PC-9 (cell line): ENCODE results near the gene TAC3. TPM values are rescaled to one million over a fixed set of nuclear protein-coding genes. Genes with fewer than 3 reads are reported as not detected.
"Not testable (repeated sequence)": the region's sequence is repeated elsewhere in the genome, so short reads cannot be mapped to it uniquely, and the experiment has no call there.

ENCODE experiments used
- BruUV-seq: library from RNA; stranded (reverse); fragments of 400-500 nt; replicated peaks from 2 replicates; lab custom pipeline; 2021; lab: Mats Ljungman, UMichigan
- CTCF ChIA-PET: fragments of 300-600 bp; sonication (Branson Sonifier 250); formaldehyde crosslinking; loops from one replicate; lab custom pipeline; 2022; ENCODE audit warnings: antibody characterized with exemption; lab: Charles Lee
- POLR2A ChIA-PET: fragments of 300-600 bp; sonication (Branson Sonifier 250); formaldehyde crosslinking; loops from one replicate; lab custom pipeline; 2022; ENCODE audit warnings: antibody characterized with exemption; ENCODE audit not compliant: unreplicated experiment; lab: Charles Lee
- DNase-seq, 2 experiments: peaks; one replicate each; pipeline versions ENCODE4 v3.0.0 to v3.0.0-alpha.2; 2015 to 2022; ENCODE audit warnings: mixed read lengths in 1 of 2
- H2AFZ ChIP-seq: fragments of 200-600 bp; sonication (generic); 2 replicates; pipeline ENCODE4 v1.8.1; 2017; ENCODE audit warnings: antibody characterized with exemption
- H3F3A ChIP-seq: fragments of 200-600 bp; sonication (generic); 2 replicates; pipeline ENCODE4 v1.8.1; 2017; ENCODE audit warnings: antibody characterized with exemption, mild to moderate bottlenecking, low read depth; ENCODE audit not compliant: insufficient read depth
- H3K27ac ChIP-seq: fragments of 200-600 bp; sonication (generic); 2 replicates; pipeline ENCODE4 v1.6.1; 2016; ENCODE audit warnings: mixed run types
- H3K27me3 ChIP-seq: fragments of 200-600 bp; sonication (generic); 2 replicates; pipeline ENCODE4 v1.6.1; 2016; ENCODE audit warnings: low read depth, mixed run types; ENCODE audit not compliant: insufficient read depth
- H3K36me3 ChIP-seq: fragments of 200-600 bp; sonication (generic); 2 replicates; pipeline ENCODE4 v1.6.1; 2016; ENCODE audit warnings: low read depth, mixed run types
- H3K4me1 ChIP-seq: fragments of 200-600 bp; sonication (generic); replicated peaks from 2 replicates; pipeline ENCODE4 v1.6.1; 2016; ENCODE audit warnings: mixed run types; ENCODE audit not compliant: insufficient read depth
- H3K4me2 ChIP-seq: fragments of 200-600 bp; sonication (generic); 2 replicates; pipeline ENCODE4 v1.6.1; 2017; ENCODE audit warnings: mixed run types
- H3K4me3 ChIP-seq: fragments of 200-600 bp; sonication (generic); 2 replicates; pipeline ENCODE4 v1.6.1; 2016; ENCODE audit warnings: mixed run types
- H3K79me2 ChIP-seq: fragments of 200-600 bp; sonication (generic); 2 replicates; pipeline ENCODE4 v1.6.1; 2017; ENCODE audit warnings: low read depth, mixed run types
- H3K9me2 ChIP-seq: fragments of 200-600 bp; sonication (generic); 2 replicates; pipeline ENCODE4 v1.8.1; 2017; ENCODE audit warnings: mild to moderate bottlenecking; ENCODE audit not compliant: insufficient read depth
- H3K9me3 ChIP-seq: fragments of 200-600 bp; sonication (generic); 2 replicates; pipeline ENCODE4 v1.8.1; 2016; ENCODE audit warnings: low read depth; ENCODE audit not compliant: insufficient read depth
- H4K20me1 ChIP-seq: fragments of 200-600 bp; sonication (generic); 2 replicates; pipeline ENCODE4 v1.8.1; 2017; ENCODE audit not compliant: insufficient read depth
- CTCF ChIP-seq: fragments of 200-600 bp; sonication (generic); conservative IDR thresholded peaks from 2 replicates; pipeline ENCODE4 v1.6.1; 2017; ENCODE audit warnings: mixed run types, antibody characterized with exemption, mild to moderate bottlenecking, moderate library complexity
- EZH2 ChIP-seq: fragments of 200-600 bp; sonication (generic); IDR thresholded peaks from 2 replicates; pipeline ENCODE4 v1.8.0; 2017; ENCODE audit warnings: antibody characterized with exemption, low read depth
- intact Hi-C: fragments of 100-400 bp; cut with micrococcal nuclease; formaldehyde crosslinking; loops from one replicate; pipeline ENCODE4 v1.10.0; 2022; ENCODE audit not compliant: unreplicated experiment
- total RNA-seq: library from RNA; stranded (reverse); gene quantifications from 2 replicates; pipeline ENCODE4 v1.2.3, GENCODE V29; 2021

The TAC3 gene
- total RNA-seq, 1 experiment from 2014 or later: not detected

DNA sequence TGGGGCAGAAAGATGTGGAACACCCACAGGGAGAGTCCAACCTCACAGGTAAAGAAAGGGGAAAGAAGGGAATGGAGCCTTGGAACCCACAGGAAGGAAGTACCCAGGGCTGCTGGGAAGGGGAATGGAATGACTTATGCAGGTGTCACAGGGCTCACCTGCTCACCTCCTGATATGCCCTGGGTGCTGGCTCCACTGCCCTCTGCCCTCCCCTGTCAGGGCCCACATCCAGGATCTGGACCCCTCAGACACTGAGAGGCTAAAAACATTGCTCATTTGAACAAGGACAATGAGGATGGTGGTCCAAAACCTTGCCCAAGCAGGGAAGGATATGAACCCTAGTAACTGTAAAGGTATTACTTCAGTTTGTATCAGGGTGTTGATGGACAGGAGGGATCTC lies 29.3 kb downstream of the TAC3 start:
- Histone ChIP-seq H3K27me3 (no peaks in the 10 kb centered on the region), H3K4me1 (peaks cover 12% of the 10 kb centered on the region), H3K4me3 (no peak overlapping the region), H2AFZ (no peak overlapping the region), H4K20me1 (no peaks in the 10 kb centered on the region), H3K9me3 (no peaks in the 10 kb centered on the region), H3K79me2 (no peaks in the 10 kb centered on the region), H3F3A (peaks cover 6% of the 10 kb centered on the region), H3K9me2 (no peaks in the 10 kb centered on the region), H3K36me3 (no peaks in the 10 kb centered on the region), H3K4me2 (no peak overlapping the region), H3K27ac (no peak overlapping the region)
- intact Hi-C loops: loop anchor here (1.0 kb wide), 2 partner anchors 147 to 230 kb away; no protein-coding TSS in a partner anchor
- ChIA-PET POLR2A (interaction anchor here (0.6 to 0.7 kb wide), 2 partner anchors 353 to 1158 kb away, joined by 5 to 6 read pairs; no protein-coding TSS in a partner anchor), CTCF (interaction anchor here (1.0 to 1.5 kb wide), 2 partner anchors 14 to 147 kb away, joined by 3 to 9 read pairs; no protein-coding TSS in a partner anchor)
- no TSS peak for BruUV-seq
- no peak for TF ChIP-seq EZH2
- DNase-seq: no peak

GRCh38 chr12:56985714-56986113 lies 30.6 kb downstream of the TAC3 start:
- H3K4me1 ChIP-seq: peaks cover 12% of the 10 kb centered on the region
- ChIA-PET POLR2A (interaction anchor here (0.6 to 0.9 kb wide), 5 partner anchors 9 to 351 kb away, joined by 3 to 21 read pairs (median 4); partner anchors contain the start of gene NACA), CTCF (interaction anchor here (0.5 to 0.6 kb wide), 4 partner anchors 146 to 349 kb away, joined by 3 to 14 read pairs (median 3); no protein-coding TSS in a partner anchor)
- intact Hi-C loops, H3K79me2 ChIP-seq, H3K9me3 ChIP-seq, H4K20me1 ChIP-seq, H3K27me3 ChIP-seq, H2AFZ ChIP-seq, H3K27ac ChIP-seq, H3K36me3 ChIP-seq, H3K9me2 ChIP-seq, H3K4me3 ChIP-seq, H3F3A ChIP-seq, BruUV-seq: not testable (repeated sequence)
- DNase-seq: peak; percentile 89
- peak overlapping the region; percentile 20 for H3K4me2 ChIP-seq

- H3K9me3 ChIP-seq: no peaks in the 10 kb centered on the region
- H3K4me2 ChIP-seq: no peak overlapping the region
- no TSS peak for BruUV-seq
- intact Hi-C loops: no loop called here
- peaks cover 6% of the 10 kb centered on the region for H3F3A ChIP-seq
- no peaks in the 10 kb centered on the region for H3K36me3 ChIP-seq
- ChIA-PET POLR2A (no interaction called here), CTCF (no interaction called here)
- no peaks in the 10 kb centered on the region for H4K20me1 ChIP-seq
- no peak overlapping the region for H2AFZ ChIP-seq
- H3K9me2 ChIP-seq: no peaks in the 10 kb centered on the region
- H3K27me3 ChIP-seq: no peaks in the 10 kb centered on the region
- TF ChIP-seq EZH2 (no peak), CTCF (no peak)
- H3K27ac ChIP-seq: no peak overlapping the region
- peaks cover 12% of the 10 kb centered on the region for H3K4me1 ChIP-seq
- DNase-seq: no peak
- no peaks in the 10 kb centered on the region for H3K79me2 ChIP-seq
- H3K4me3 ChIP-seq: no peak overlapping the region
Observed at GRCh38 chr12:56983386-56983785, 32.9 kb downstream of the TAC3 start.

GRCh38 chr12:56982578-56983236 lies 33.6 kb downstream of the TAC3 start:
- H3F3A ChIP-seq, intact Hi-C loops, DNase-seq, H3K9me3 ChIP-seq, BruUV-seq, H3K9me2 ChIP-seq, CTCF ChIA-PET, POLR2A ChIA-PET, H3K4me3 ChIP-seq, H2AFZ ChIP-seq, H4K20me1 ChIP-seq, H3K27ac ChIP-seq, H3K36me3 ChIP-seq, H3K27me3 ChIP-seq, H3K79me2 ChIP-seq, H3K4me2 ChIP-seq: not testable (repeated sequence)
- H3K4me1 ChIP-seq: peaks cover 12% of the 10 kb centered on the region
